Left forelimb (tissue), 1 donor: Measurements from ENCODE around the gene PCGF3.
"Not testable (repeated sequence)": the region's sequence is repeated elsewhere in the genome, so short reads cannot be mapped to it uniquely, and the experiment has no call there.

Experiments
- DNase-seq: peaks from one replicate; pipeline ENCODE4 v3.0.0-alpha.2; 2018; ENCODE audit warnings: low spot score

PCGF3 gene

DNA sequence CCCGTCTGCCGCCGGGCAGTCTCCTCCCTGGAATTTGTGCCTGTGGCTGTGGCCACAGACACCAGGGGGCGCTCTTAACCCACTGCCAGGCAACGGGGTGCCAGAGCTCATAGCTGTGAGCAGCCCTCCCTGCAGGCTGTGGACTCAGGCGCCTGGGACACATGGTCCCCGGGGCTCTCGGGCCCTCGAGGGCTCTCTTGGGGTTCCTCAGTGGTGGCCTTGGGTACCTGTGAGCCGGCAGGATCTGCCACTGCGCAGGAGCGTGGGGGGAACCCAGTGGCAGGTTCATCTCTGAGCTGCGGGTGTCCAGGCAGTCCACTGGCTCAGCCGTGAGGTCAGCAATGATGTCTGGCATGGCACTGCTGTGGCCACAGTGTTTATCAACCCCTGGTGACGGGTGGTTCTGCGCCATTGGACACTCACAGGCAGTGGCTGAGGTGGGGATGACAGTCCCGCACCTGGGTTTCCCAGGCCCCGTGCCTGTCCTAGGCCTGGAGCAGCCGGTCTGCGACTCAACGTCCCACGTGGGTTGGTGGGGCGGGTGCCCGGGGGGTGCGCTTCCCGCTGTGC is 37.2 kb downstream of the PCGF3 start:
- DNase-seq: no peak

DNA sequence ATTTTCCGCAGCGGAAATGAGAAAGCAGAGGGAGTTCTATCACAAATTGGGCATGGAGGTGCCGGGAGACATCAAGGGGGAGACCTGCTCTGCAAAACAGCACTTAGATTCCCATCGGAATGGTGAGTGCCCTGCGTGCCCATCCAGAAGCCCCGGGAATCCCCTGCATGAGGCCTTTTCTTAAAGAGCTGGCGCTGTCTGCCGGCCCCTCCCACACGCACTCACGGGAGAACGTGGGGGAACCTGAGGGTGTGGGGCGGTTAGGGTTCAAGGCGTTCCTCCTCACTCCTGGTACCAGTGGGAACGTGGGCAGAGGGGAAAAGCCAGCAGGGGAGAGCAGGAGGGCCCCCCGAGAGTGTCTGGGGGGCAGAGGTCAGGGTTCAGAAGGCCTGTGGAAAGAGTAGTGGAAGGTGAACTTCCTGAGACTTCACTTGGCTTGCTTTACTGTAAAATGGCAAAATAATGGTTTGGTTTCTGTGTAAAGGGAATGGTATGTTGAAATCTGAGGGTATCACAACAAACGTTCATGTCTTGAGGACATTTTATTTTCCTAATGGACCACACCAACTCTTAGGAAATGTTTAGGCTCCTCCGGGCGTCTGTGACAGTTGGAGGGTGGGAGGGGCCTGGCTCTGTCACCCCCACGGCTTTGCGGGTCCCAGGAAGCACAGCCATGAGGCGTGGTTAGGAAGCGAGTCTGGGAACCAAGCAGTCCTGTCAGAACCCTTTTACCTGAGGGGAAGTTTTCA is 38.0 kb downstream of the PCGF3 start:
- DNase-seq: no peak

DNA sequence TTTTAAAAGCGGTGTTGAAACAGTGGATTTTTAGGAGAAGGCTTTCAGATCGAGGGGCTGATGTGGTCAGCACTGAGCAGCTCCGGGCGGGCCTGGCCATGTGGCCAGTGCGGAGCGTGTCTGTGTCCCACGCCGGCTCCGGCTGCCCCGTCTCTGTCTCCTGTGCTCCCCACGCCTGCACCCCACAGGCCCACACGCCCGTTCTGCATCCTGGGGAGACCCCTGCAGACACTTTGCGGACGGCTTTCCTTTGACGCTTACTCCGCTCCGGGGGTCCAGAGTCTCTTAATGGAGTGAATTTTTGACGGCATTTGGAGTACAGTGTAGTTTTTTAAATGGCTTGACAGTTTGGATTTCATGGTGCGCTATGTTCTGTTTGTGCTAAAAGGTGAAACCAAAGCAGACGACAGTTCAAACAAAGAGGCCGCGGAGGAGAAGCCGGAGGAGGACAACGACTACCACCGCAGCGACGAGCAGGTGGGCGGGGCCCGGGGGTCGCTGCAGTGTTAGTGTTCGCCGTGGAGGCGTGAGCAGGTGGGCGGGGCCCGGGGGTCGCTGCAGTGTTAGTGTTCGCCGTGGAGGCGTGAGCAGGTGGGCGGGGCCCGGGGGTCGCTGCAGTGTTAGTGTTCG is 38.7 kb downstream of the PCGF3 start:
- DNase-seq: no peak

DNA sequence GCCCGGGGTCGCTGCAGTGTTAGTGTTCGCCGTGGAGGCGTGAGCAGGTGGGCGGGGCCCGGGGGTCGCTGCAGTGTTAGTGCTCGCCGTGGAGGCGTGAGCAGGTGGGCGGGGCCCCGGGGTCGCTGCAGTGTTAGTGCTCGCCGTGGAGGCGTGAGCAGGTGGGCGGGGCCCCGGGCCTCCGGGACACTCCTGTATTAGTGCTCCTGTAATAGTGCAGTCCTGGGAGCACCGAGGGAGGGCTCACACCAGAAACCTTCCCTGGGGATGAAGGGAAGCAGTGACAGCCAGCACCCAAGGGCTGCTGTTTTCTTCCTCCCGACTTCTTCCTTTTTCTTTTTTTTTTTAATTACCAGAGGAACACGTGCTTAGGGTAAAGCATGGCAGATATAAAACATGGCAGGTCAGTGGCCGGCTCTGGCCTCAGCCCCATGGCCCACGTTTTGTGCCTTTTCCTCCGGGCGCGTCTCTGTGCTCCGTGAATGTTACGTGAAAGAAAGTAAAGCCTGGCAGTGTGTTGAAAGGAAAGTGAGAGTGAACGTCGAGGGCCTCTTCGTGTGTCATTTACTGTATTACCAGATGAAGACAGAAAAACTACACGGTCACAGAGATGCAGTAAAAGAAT is 42.0 kb downstream of the PCGF3 start:
- DNase-seq: no peak

DNA sequence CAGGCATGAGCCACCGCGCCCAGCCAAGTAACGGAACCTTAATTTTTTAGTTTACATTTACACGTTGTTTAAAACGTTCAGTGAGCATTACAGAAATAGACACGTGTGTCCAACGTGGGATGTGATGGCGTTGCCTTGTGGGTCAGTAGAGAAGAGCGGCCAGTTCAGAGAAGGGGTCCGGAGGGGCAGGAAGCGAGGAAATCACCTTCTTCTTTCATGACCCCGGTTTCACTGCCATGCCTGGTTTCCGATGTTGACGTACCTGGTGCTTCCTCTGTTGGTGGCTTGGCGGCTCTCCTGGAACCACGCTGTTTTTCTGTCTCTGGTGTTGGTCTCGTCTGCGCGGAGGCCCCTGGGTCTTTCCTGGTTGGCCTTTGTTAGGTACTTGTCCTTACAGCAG is 42.8 kb downstream of the PCGF3 start:
- DNase-seq: no peak

DNA sequence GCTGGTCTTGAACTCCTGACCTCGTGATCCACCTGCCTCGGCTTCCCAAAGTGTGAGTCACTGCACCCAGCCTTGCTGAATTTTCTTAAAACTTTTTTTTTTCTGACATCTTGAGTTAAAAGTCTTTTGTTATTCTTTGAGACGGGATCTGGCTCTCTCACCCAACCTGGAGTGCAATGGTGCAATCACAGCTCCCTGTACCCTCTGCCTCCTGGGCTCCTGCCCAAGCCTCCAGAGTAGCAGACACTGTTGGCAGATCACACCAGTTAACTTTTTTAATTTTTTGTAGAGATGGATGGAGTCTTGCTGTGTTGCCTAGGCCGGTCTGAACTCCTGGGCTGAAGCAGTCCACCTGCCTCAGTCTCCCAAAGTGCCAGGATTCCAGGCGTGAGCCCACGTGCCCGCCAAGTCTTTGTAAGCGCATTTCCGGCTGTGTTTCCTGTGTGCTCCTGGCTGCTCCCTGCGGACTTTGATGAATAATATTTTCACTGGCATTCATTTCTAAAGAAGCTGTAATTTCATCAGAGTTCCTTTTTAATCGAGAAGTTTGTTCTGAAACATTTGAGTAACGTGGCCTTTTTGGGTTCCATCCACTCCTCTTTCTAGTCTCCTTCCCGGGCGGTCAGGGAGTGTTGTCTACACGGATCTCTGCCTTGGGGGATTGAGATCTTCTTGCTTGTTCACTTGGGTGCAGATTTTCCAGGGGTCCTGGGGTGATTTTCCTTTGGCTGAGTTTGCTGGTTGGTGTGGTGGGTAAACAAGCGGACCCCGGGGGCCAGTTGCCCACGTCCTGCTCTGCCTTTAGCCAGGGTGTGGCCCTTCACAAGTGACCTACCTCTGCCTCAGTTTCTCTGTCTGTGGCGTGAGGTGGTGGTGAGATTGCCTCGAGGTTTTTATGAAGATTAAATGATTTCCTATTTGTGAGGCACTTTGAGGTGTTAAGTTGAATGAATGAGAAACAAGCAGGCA is 44.4 kb downstream of the PCGF3 start:
- DNase-seq: no peak

DNA sequence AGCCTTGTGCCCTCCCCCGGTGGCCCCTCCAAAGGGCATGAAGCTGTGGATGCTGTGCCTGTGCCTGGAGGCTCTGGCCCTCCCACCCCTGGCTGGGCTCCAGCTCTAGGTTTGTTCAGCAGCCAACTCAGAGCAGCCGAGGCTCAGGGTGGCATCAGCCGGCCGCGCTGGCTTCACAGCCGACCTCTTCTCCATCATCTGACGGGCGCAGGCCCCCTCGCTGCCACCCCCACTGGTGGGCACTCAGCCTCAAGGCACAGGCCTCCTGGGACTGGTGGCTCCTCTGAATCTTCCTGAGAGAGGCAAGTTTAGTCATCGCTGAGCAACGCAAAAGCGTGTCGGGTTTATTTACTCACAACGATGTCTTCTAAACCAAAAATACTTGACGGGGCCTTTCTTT is 46.0 kb downstream of the PCGF3 start:
- no peak for DNase-seq

DNA sequence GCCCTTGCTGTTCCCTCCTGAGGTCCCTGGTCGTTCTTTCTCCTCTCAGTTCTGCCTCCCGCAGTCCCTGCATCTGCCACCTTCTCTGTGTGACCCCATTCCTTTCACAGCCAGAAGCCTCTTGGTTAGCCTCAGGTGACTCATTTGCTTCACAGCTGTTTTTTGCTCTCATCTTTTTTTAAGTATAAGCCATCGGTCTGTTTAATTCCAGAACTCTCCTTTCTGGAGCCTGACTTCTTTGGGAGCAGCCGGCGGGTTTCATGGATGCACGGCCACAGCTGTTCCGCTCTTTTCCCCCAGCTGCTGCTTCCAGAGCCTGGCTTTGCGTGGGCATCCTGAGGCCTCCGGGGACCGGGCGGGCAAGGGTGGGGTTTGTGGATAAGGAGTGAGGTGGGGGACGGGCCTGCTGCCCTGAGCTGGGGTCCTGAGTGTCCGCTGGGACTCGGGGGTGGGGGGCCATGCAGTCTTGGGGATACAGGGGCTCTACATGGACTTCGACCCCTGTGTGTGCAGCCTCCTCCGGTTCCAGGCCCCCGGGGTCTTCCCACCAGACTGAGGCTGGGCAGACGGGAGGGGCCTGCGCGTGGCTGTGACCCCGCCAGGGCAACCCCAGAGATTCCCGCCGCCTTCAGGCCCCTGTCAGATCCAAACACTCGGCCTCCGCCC is 46.7 kb downstream of the PCGF3 start:
- no peak for DNase-seq

DNA sequence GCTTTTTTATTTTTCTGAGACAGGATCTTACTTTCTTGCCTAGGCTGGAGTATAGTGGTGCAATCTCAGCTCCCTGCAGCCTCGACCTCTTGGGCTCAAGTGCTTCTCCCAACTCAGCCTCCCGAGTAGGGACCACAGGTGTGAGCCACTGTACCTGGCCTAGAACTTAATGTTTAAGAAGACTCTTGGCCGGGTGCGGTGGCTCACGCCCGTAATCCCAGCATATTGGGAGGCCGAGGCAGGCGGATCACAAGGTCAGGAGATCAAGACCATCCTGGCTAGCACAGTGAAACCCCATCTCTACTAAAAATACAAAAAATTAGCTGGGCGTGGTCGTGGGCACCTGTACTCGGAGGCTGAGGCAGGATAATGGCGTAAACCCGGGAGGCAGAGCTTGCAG is 47.6 kb downstream of the PCGF3 start:
- not testable (repeated sequence) for DNase-seq

DNA sequence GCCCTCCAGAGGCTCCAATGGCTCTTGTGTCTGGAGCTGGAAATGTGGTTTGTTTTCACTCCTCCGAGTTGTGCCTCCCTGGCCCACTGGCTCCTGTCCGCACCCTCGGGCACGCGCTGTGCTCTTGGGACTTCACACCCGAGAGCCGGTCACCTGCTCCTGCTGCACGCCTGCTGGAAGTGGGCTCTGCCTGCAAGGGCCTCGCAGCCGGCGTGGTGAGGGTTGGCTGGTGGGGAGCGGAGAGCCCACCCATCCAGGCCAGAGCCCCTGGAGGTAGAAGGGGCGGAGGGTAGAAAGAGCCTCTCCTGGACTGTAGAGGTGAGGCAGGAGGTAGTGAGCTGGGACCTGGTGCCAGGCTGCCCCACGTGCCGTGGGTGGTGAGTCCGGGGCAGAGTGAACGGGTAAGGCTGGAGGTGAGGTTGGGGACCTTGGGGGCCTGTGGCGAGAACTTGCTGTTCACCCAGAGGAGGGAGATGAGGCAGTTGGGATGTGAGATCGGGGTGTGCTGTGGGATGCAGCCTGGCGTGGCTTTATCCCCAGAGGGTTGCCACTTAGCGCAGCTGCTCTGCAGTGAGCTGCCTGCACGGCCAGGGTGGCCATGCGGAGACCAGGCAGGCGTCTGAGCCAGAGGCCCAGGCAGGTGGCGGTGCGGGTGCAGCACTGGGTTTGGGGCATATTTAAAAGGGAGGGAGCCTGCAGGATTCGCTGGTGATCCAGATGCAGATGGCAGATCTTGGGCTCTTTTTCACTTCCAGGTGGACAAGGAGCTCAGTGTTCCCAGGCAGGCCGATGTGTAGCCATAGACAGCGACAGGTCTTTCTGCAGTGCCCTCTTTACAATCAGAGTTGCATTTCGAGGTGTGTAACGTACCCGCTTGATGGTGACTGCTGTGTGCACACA is 48.8 kb downstream of the PCGF3 start:
- DNase-seq: no peak

DNA sequence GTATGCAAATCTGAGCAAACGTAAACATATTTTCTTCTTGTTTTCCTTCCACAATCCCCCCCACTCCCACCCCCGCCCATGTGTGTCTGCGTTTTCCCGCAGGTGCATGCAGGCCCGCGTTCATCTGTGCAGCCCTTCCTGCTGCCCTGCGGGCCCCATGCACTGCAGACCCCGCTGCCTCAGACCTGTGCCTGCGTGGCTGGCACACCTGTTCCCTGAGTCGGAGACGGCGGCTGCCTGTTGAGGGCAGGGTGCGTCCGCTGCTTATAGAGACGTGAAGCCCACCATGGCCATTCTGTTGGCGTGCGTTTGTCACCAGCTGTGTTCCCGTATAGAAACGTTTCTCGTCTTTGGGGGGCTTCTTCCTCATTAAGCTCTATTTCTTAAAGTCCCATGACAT is 51.5 kb downstream of the PCGF3 start:
- DNase-seq: no peak

DNA sequence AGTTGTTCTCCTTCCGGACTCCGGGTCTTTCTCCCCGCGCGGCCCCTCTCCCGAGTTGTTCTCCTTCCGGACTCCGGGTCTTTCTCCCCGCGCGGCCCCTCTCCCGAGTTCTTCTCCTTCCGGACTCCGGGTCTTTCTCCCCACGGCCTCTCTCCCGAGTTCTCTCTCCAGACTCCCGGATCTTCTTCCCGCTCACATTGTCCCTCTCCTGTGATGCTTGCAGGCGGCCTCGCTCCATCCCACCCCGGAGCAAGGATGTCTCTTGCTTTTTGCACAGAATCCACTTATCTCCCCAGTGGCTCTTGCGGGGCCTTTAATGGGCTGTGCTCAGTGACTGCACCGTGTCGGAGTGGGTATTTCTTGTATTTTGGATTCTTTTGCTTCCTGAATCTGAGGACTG is 54.2 kb downstream of the PCGF3 start:
- not testable (repeated sequence) for DNase-seq

DNA sequence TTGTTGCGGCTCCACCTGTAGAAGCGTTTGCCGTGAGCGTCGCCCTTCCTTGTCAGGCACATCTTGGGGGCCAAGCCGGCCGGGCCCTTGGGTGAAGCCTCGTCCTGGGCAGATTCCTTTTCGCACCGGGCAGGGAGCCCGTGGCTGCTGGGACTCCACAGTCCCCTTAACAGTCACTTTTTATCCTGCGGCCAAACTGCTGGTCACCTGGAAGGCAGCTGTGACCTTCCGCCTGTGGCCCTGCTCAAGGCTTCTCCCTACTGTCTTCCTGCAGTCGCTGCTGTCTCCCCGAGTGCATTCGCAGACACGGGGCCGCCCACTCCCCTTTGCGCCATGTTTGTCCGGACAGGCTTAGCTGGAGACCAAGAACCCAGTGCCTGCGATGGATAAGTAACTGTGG is 55.0 kb downstream of the PCGF3 start:
- DNase-seq: no peak

DNA sequence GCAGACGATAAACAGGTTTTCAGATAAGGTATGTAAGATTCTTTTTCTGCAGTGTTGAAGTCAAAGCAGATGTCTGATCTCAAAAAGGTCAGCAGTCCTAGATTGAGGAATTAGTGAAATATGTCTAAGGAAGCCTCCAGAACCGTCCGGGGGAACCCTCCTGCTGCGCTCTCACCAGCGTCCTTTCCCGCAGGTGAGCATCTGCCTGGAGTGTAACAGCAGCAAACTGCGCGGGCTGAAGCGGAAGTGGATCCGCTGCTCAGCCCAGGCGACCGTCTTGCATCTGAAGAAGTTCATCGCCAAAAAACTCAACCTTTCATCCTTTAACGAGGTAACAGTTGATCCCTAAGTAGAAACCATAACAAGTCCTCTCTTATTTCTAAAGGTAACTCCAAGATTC is 55.5 kb downstream of the PCGF3 start:
- no peak for DNase-seq

DNA sequence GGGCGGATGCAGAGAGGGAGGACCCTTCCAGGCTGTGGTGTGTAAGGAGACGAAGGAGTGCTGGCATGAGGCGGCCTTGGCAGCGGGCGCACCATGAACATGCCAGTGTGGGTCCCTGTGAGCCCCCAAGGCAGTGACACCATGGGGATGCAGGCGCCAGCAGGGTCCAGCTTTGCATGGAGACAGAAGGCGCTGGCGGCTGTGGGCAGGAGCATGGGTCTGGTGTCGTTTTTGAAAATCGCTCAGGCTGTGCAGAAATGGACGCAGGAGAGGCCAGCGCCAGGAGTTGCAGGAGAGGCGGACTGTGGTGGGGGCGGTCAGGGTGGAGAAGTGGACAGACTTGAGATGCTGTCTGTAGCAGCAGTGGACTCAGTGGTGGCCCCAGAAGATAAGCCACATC is 56.1 kb downstream of the PCGF3 start:
- DNase-seq: no peak

DNA sequence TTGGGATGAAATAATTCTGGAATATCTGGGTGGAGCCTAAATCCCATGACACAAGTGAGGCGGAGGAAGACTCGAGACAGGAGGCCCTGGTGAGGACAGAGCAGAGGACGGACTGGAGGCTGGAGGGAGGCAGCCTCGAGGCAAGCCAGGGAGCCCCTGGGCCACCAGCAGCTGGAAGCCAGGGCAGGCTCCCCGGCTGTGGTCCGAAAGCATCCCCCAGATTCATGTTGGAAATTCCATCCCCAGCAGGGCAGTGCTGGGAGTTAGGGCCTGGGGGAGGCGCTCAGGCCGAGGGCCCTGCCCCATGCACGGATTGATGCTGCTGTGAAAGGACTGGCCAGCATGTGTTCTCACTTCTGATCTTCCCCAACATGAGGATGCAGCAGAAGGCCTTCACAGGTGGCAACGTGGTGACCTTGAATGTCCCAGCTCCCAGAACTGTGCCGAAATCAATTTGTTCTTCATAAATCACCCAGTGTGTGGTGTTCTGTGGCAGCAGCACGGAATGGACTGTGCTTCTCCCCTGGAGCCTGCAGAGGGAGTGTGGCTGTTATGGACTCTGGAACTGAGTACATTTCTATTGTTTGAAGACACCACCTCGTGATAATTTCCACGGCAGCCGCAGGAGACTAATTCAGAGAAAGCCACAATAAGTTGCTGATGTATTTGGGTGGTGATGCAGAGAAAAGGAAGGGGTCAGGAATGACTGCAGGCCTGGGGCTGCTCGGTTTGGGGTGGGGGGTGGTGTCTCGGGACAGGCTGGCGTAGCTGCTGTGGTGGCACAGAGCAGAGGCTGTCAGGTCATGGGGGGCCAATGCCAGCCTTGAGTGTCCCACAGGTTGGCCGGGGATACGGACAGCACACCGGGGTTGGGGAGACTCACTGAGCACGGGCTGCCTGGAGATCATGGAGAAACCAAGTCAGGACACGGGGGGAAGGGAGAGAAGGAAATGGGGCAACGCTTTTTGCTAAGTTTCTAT is 56.9 kb downstream of the PCGF3 start:
- no peak for DNase-seq

DNA sequence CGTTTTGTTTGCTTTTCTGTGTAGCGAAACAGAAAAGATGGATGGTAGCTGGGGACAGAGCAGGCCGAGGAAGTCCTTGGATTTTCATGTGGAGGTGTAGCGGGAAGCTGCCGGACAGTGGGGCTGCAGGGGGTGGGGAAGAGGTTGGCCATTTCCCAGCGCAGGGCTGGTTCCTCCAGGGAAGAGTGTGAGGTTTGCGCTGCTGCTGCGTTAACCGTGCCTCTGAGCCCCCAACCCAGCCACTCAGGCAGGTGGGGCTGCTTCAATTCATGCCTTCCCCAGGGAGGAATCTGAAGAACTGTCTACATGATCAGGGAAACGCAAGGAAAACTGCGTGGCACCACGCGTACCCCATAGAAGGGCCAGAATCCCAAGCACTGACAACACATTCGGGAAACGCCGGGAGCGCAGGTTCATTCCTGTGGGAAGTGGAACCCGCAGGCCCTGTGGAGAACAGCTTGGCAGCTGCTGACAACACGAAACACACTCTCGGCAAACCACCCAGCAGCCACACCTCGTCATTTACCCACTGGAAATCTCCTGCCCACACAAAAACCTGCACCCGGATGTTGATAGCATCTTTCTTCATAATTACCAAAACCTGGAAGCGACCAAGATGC is 57.7 kb downstream of the PCGF3 start:
- no peak for DNase-seq

DNA sequence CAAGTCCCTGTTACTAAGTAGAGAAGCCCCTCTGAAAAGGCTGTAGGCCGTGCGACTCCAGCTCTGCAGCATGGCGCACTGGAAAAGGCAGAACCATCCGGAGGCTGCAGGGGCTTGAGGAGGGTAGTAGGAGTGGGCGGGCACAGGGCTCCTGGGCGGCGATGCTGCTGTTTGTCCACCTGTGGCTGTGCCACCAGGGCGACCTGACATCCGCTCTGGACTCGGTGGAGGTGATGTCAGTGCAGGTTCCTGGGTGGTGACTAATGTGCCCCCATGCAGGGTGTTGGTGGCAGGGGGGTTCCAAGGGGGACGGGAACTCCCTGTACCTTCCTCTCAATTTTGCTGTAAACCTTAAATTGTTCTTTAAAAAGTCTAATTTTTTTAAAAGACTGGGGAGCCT is 58.3 kb downstream of the PCGF3 start:
- no peak for DNase-seq
